NB4 (cell line): ENCODE results near the gene GCK.
A peak's percentile ranks its signal among the peaks of the same experiment; 100 is the strongest.

Experiments
- DNase-seq: peaks from one replicate; pipeline ENCODE4 v3.0.0; 2010; ENCODE audit warnings: low read depth
- H3K4me3 ChIP-seq: one replicate; pipeline ENCODE4 v1.5.1; 2011; ENCODE audit warnings: mild to moderate bottlenecking, low read depth, low read length, moderate library complexity
- MYC ChIP-seq: IDR thresholded peaks from 2 replicates; pipeline ENCODE4 v1.6.1; 2011; ENCODE audit warnings: low read depth, low read length
- POLR2A ChIP-seq: IDR thresholded peaks from 2 replicates; pipeline ENCODE4 v1.6.1; 2011; ENCODE audit warnings: mild to moderate bottlenecking; ENCODE audit not compliant: insufficient read length; ENCODE audit errors: extremely low read depth
- TF ChIP-seq, protein P1 (sequence below): IDR thresholded peaks from one replicate; pipeline ENCODE4 v1.5.1; 2012; ENCODE audit warnings: low read depth, low read length
- TF ChIP-seq, protein P2 (sequence below): IDR thresholded peaks from 2 replicates; pipeline ENCODE4 v1.6.1; 2011; ENCODE audit warnings: low read depth, low read length

Gene GCK

DNA sequence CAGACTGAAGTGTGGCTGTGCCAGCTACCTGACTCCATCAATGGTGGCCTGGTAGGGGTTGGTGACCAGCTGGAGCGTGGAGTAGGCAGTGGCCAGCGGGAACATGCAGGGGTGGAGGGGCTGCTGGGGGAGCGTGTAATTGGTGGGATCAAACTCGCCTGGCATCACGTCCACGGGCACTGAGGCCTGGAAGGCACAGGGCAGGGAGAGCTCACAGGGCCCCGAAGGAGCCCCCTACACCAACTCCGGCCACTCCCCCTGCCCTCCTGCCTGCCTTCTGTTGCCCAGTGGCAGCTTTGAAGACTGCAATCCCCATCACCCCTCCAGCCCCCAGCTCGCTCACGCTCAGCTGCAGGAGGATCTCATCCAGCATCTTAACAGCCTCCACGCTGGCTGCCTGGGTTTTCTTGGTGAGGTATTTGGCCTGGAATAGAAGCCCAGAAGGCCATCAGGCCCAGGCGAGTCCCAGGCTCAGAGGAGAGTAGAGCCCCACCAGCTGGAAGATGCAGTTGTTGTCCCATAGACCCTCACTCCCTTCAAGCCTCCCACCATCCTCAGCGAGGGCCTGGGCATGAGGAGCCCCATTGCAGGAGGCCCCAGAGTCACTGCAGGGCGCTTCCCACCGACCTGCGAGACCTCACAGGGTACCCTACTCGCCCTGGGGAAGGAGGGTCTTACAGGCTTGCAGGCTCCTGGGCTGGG is 73.0 kb downstream of the GCK start:
- TF ChIP-seq, protein P1, sequence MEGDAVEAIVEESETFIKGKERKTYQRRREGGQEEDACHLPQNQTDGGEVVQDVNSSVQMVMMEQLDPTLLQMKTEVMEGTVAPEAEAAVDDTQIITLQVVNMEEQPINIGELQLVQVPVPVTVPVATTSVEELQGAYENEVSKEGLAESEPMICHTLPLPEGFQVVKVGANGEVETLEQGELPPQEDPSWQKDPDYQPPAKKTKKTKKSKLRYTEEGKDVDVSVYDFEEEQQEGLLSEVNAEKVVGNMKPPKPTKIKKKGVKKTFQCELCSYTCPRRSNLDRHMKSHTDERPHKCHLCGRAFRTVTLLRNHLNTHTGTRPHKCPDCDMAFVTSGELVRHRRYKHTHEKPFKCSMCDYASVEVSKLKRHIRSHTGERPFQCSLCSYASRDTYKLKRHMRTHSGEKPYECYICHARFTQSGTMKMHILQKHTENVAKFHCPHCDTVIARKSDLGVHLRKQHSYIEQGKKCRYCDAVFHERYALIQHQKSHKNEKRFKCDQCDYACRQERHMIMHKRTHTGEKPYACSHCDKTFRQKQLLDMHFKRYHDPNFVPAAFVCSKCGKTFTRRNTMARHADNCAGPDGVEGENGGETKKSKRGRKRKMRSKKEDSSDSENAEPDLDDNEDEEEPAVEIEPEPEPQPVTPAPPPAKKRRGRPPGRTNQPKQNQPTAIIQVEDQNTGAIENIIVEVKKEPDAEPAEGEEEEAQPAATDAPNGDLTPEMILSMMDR = no peak
- TF ChIP-seq POLR2A = no peak
- TF ChIP-seq, protein P2, sequence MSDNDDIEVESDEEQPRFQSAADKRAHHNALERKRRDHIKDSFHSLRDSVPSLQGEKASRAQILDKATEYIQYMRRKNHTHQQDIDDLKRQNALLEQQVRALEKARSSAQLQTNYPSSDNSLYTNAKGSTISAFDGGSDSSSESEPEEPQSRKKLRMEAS = no peak
- no peak for TF ChIP-seq MYC
- no peak for DNase-seq

DNA sequence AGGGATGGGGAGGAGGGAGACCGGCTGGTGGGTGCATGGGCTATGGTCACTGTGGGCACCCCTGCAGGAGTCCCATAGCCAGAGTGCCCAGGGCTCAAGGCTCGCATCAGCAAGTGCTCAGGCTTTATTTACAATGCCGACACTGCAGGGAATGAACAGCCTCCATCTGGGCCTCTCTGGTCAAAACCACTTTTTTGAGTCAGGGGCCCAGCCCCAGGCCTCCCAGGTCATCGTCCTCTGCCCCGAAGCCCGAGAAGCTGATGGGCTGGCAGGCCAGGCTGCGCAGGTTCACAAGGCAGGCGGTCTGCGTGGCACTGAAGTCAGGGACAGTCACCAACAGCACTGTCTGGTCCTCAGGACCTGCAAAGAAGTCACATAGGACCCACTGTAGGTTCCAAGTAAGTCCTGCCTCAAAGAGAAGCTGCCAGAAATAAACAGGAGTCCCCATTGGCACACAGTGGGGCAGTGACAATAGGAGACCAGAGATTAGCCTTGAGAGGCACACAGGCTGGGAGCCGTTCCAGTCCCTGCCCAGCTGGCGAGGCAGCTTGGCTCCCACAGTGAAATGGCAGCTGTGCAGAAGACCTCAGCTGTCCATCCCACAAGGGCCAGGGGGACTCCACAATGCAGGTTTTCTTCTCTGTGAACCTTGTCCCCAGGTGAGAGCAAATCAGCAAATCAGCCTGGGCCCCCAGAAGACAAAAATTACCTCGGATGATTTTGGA is 74.5 kb downstream of the GCK start:
- no peak overlapping the region for H3K4me3 ChIP-seq
- no peak for DNase-seq
- no peak for TF ChIP-seq POLR2A
- TF ChIP-seq, protein P2 = no peak

More for the DNA sequence above, 73.0 kb downstream of the GCK start:
- no peak overlapping the region for H3K4me3 ChIP-seq

DNA sequence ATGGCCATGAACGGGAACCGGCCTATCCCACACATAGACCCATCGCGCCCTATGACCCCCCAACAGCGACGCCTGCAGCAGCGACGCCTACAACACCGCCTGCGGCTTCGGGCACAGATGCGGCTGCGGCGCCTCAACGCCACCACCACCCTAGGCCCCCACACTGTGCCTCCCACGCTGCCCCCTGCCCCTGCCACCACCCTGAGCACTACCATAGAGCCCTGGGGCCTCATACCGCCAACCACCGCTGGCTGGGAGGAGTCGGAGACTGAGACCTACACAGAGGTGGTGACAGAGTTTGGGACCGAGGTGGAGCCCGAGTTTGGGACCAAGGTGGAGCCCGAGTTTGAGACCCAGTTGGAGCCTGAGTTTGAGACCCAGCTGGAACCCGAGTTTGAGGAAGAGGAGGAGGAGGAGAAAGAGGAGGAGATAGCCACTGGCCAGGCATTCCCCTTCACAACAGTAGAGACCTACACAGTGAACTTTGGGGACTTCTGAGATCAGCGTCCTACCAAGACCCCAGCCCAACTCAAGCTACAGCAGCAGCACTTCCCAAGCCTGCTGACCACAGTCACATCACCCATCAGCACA is 75.4 kb downstream of the GCK start:
- no peak for DNase-seq
- peak; percentile 12 for TF ChIP-seq POLR2A
- TF ChIP-seq, protein P2 = no peak
- H3K4me3 ChIP-seq = no peak overlapping the region

DNA sequence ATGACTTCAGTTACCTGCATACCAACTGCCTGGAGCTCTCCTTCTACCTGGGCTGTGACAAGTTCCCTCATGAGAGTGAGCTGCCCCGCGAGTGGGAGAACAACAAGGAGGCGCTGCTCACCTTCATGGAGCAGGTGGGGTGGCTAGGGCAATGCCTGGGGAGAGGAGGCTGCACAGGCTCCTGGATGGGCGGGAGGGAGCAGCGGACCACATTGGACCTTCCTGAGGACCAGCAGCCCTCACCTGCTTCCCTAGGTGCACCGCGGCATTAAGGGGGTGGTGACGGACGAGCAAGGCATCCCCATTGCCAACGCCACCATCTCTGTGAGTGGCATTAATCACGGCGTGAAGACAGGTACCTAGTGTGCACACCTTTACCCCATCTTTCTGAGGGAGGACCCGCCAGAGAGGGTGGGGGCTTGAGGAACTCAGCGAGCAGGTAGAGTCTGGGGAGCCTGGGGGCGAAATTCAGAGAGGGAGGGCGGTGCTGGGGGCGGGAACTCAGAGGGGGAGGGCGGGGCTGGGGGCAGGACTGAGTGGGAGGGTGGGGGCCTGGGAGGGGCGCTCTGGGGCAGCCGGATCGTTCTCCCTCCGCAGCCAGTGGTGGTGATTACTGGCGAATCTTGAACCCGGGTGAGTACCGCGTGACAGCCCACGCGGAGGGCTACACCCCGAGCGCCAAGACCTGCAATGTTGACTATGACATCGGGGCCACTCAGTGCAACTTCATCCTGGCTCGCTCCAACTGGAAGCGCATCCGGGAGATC is 76.1 kb downstream of the GCK start:
- no peak for DNase-seq
- no peak overlapping the region for H3K4me3 ChIP-seq

DNA sequence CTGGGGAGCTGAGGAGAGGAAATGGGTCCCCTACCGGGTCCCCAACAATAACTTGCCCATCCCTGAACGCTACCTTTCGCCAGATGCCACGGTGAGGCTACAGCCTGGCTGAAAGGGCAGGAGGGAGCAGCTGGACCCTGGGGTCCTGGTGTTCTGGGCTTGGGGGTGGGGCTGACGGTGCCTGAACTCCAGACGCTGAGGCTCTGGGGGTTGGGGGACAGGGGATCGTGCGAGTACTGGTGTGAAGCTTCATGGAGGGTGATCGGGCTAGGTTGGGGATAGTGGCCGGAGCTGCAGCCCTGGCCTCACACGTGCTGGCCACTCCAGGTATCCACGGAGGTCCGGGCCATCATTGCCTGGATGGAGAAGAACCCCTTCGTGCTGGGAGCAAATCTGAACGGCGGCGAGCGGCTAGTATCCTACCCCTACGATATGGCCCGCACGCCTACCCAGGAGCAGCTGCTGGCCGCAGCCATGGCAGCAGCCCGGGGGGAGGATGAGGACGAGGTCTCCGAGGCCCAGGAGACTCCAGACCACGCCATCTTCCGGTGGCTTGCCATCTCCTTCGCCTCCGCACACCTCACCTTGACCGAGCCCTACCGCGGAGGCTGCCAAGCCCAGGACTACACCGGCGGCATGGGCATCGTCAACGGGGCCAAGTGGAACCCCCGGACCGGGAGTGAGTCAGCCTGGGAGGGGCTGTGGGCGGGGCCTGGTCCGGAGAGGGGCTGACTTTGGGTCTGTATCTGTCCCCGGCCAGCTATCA is 76.8 kb downstream of the GCK start:
- TF ChIP-seq, protein P2 = no peak
- TF ChIP-seq POLR2A (peak; percentile 22), MYC (no peak)
- no peak overlapping the region for H3K4me3 ChIP-seq
- no peak for DNase-seq

More for the DNA sequence above, 76.1 kb downstream of the GCK start:
- TF ChIP-seq MYC (no peak), POLR2A (no peak)
- TF ChIP-seq, protein P1 = no peak
- TF ChIP-seq, protein P2 = no peak

DNA sequence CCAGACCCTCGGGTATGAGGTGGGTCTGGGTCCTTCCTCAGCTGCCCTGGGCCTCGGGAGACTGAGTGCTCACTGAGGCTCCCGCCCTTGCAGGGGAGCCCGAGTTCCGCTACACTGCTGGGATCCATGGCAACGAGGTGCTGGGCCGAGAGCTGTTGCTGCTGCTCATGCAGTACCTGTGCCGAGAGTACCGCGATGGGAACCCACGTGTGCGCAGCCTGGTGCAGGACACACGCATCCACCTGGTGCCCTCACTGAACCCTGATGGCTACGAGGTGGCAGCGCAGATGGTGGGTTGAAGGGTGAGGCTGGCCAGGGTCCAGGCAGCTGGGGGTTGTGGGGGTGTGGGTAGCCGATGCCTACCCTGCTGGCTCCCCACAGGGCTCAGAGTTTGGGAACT is 77.5 kb downstream of the GCK start:
- no peak for DNase-seq
- H3K4me3 ChIP-seq = no peak overlapping the region
- TF ChIP-seq, protein P2 = no peak
- TF ChIP-seq, protein P1 = no peak
- TF ChIP-seq MYC (no peak), POLR2A (no peak)
